HG03039 (cell line): ENCODE measurements around the gene DHX35.
"Not testable (repeated sequence)": the region's sequence is repeated elsewhere in the genome, so short reads cannot be mapped to it uniquely, and the experiment has no call there.

Source experiments
- ATAC-seq: cut with Tn5 transposase; IDR thresholded peaks from one replicate; pipeline ENCODE4 v1.9.1; 2021; ENCODE audit warnings: mild to moderate bottlenecking, moderate library complexity; ENCODE audit not compliant: unreplicated experiment

DHX35 gene

GRCh38 chr20:38975539-38976120, 13.5 kb downstream of the DHX35 start:
- ATAC-seq: no peak

GRCh38 chr20:38979434-38979833, 17.3 kb downstream of the DHX35 start:
- ATAC-seq: no peak

DNA sequence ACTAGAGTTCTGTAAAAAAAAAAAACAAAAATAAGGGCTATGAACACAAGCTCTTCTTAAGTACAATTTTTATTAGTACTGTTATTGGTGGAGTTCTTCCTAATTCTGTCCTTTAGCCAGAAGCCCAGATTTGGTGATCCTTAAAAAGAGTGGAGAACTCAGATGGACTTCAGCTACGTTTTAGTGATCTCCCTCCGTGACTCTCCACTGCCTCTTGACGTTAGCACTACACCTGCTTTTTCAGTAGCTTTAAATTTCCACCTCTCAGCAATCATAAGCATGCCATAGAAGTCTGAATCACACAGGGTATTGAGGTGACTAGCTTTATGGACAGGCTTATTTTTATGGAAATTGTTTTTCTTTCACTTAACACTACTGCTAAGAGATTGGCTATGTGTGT, 17.7 kb downstream of the DHX35 start:
- ATAC-seq: no peak

- ATAC-seq: no peak
Observed at GRCh38 chr20:38982291-38982690, 20.1 kb downstream of the DHX35 start.

DNA sequence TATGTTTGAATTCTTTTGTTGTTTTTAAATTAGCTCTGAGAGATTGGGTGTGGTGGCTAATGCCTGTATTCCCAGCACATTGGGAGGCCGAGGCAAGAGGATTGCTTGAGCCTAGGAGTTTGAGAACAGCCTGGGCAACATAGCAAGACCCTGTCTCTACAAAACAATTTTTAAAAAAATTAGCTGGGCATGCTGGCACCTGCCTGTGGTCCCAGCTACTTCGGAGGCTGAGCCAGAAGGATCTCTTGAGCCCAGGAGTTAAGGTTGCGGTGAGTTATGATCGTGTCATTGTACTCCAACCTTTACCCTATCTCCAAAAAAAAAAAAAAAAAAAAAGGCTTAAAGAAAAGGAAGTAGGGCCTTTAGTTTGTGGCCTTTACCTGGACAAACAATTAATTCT, 22.9 kb downstream of the DHX35 start:
- no peak for ATAC-seq

GRCh38 chr20:38985603-38986170, 23.5 kb downstream of the DHX35 start:
- ATAC-seq: no peak

DNA sequence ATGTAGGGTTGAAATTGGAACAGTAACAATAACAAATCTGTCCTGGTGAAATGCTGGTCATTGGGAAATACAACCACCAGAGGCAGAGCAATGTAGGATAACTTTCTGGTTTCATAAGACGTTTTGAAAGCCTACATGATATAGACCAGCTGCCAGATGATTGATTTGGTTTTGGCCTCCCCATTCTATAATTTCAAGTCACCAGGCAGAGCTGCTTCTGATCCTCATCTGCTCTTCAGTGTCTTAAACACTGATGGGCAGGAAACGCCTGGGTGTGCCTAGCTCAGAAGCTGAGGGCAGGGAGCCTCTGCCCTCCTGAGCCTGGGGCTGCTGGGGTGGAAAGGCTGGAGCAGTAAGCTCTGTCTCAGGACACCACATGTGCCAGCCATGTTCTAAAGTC, 24.5 kb downstream of the DHX35 start:
- ATAC-seq: no peak

GRCh38 chr20:38987777-38988176, 25.6 kb downstream of the DHX35 start:
- ATAC-seq: peak; percentile 60

DNA sequence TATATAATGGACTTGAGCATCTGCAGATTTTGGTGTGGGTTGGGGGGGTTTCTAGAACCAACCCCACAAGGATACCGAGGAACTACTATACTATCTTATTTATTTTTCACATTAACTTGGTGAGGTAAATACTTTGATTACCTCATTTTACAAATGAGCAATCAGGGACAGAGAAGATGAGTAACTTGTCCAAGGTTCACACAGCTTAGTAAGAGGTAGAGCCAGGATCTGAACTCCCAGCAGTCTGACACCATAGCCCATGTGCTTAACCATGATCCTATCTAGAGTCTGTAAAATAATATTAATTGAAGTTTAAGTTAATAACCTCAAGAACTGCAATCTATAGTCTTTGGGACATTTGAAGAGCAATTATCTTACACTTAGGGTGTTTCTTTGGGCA, 28.6 kb downstream of the DHX35 start:
- ATAC-seq: no peak

DNA sequence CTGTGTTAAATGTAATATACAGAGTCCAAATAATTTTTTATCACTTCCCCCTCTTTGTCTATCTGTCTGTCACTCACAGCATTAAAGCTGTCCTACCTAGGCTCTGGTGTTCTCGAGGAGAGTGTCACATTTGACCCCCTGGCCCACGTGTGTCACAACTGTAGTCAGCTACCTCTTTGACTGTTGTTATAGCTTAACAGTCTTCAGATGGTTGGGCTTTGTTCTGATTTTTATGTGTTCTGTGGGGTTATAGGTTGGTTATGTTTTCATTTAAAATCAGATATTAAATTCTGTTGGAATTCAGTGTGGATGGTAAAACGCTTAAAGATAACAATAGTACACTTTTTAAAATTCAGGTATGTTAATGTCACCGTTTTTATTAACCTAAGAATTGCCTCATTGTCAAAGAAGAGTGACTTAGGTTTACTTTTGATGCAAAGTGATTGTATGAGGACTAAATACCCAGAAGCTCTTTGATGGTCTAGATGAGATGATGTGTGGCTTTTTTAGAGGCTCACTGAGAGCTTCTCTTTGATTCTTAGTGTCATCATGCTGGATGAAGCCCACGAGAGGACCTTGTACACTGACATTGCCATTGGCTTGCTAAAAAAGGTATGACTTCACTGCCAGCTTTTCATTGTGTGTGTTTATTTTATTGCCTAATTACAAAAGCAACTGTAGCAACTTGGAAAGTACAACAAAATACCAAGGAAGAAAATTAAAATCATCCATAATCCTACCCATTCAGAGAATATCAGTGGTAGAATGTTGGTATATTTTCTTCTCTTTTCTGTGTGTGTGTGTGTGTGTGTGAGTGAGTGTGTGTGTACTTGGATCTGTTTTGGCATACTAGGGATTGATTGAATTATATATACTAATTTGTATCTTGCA, 29.9 kb downstream of the DHX35 start:
- ATAC-seq: no peak

DNA sequence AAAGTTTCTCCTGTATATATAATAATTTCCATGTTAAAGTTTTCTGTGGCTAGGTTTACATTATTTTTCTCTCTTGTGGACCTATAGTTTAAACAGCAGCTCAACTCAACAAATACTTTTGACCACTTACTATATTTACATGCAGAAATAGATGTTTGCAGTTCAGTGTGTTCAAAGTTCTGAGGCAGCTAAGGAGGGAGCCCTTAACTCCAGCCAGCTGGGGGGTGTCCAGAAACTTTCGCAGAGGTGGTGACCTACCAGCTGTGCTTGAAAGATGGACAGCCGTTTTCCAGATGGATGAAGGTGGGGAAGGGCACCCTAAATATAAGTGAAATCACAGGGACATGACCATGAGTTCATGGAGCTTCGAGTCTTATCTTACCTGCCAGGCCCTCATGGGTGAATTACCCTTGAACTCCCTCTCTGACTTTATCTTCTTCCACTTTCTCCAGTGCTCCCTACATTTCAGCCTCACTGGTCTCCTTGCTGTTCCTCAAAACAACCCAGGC, 33.4 kb downstream of the DHX35 start:
- ATAC-seq: no peak

- ATAC-seq: not testable (repeated sequence)
Observed at GRCh38 chr20:38996866-38997265, 34.7 kb downstream of the DHX35 start.

DNA sequence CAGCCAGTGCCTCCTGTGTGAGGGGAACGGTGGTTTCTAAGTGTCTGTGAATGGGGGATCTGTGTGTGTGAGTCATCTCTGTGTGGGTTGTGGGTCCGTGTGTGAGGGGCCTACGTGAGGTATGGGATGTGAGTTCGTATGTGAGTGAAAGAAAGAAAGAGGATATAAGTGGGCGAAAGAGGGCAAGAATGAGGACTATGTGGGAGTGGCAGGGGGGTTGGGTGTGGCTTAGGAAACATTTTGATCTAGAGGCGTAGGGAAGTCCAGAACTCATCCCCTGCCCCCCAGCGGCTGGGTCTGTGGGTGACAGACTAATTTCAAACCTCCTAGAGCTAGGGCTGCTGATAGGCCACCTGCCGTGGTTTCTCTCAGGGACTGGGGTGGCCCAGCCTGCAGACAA, 35.5 kb downstream of the DHX35 start:
- ATAC-seq: peak; percentile 81

- ATAC-seq: no peak
Observed at GRCh38 chr20:38999217-38999616, 37.1 kb downstream of the DHX35 start.

DNA sequence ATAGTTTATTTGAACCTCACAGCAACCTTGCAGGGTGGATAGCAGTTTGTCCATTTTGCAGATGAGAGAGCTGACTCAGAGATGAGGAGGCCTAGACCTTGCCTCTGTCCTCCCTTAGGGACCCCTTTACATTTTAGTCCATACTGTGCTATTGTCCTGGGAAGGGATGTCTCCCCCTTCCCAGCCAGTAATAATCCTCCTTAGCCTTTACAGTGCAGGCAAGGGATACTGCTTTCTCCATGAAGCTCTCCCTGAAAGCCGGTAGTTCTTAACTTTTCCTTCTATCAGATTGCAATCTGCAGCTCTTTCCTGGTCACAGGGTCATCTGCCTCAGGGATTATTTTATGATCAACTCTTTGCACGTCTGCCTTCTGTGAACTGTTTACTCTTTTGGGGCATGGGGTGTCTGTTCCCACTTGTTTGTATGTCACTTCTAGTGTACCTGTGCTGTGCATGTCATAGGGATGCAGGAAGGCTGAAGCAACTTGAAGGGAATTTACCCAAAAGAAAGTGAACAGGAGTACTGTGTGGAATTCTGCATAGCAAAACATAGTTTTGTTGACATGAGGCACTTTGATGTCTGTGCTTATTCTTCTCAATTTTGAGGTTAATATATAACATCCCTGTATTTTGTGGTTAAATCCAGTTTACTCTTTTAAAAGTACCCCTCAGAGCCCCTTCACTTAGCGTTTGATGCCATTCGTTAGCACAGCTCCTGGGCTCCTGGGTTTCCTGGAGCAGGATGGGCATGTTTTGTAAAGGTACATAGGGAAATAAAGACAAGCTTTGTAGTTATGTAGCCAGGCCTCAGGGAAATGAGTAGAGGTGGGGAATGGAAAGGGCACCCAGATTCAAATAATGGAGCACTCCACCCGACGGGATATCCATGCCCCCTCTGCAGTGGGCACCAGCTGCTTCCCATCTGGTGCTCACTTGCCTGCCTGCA, 38.1 kb downstream of the DHX35 start:
- ATAC-seq: no peak

GRCh38 chr20:39004508-39004907, 42.4 kb downstream of the DHX35 start:
- ATAC-seq: no peak

- no peak for ATAC-seq
Observed at GRCh38 chr20:39009348-39009747, 47.2 kb downstream of the DHX35 start.

- ATAC-seq: no peak
Observed at GRCh38 chr20:39010496-39010895, 48.4 kb downstream of the DHX35 start.

DNA sequence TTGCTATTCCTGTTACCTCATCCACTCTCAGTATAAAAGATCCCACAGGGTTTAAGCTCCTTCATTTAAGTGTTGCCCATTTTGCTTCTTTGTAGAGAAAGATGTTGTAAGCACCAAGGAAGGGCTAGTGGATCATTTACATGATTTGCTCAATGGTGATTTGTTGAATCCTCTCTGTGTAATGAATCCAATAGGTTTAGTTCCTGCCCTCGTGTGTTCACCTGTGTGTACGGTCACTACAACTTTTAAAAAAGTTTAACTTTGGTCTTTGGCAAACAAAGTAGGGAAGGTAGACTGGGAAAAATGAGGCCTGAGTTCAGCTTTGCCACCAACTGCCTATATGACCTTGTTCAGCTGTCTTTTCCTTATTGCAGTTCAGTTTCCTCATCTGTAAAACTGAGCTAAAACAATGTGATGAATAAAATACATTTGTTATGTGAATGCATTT, 51.5 kb downstream of the DHX35 start:
- no peak for ATAC-seq

DNA sequence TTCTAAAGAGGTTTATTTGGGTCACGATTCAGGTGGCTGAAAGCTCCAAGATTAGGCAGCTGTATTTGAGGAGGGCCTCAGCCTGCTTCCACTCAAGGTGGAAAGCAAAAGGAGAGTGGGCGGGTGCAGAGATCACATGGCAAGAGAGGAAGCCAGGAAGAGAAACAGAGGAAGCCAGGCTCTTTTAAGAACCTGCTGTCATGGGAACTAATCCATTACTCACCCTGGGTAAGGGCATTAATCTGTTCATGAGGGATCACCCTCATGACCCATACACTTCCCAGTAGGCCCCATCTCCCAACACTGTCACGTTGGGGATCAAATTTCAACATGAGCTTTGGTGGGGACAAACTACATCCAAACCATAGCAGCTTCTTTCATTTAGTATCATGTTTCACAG, 53.9 kb downstream of the DHX35 start:
- ATAC-seq: no peak

DNA sequence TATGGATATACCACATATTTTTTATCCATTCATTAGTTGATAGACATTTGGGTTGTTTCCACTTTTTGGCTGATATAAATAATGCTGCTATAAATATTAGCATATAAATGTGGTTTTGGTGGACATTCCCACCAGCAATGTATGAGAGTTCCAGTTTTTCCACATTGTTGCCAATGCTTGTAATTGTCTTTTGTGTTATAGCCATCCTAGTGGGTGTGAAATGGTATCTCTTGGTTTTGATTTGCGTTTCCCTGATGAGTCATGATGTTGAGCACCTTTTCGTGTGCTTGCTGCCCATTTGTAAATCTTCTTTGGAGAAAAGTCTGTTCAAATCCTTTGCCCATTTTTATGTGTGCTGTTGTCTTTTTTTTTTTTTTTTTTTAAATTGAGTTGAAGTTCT, 54.4 kb downstream of the DHX35 start:
- ATAC-seq: no peak
